Esophagus muscularis mucosa (tissue), 4 donors: ENCODE measurements around the gene UTF1. TPM values are rescaled to one million over a fixed set of nuclear protein-coding genes. Genes with fewer than 3 reads are reported as not detected.

Source experiments
- DNase-seq: peaks from one replicate; pipeline ENCODE4 v3.0.0-alpha.2; 2017; ENCODE audit errors: extremely low spot score
- H3K27ac ChIP-seq, 4 donors: fragments of 200-600 bp; sonication (generic); replicated peaks in 1 of 4; 1 replicate in 3 of 4; 2 replicates in 1 of 4; pipeline ENCODE4 v1.5.1; 2016 to 2019; ENCODE audit warnings: mild to moderate bottlenecking in 1 of 4
- H3K27me3 ChIP-seq, 4 donors: fragments of 200-600 bp; sonication (generic); one replicate each; pipeline versions ENCODE4 v1.5.1 to v1.6.0; 2016 to 2019
- H3K36me3 ChIP-seq, 4 donors: fragments of 200-600 bp; sonication (generic); one replicate each; pipeline ENCODE4 v1.5.1; 2016 to 2019
- H3K4me1 ChIP-seq, 4 donors: fragments of 200-600 bp; sonication (generic); one replicate each; pipeline ENCODE4 v1.5.1; 2016 to 2019
- H3K4me3 ChIP-seq, 4 donors: fragments of 200-600 bp; sonication (generic); 1 replicate in 2 of 4; 2 replicates in 2 of 4; pipeline ENCODE4 v1.5.1; 2016 to 2019; ENCODE audit warnings: mild to moderate bottlenecking in 4 of 4, moderate library complexity in 1 of 4
- H3K9me3 ChIP-seq, 4 donors: fragments of 200-600 bp; sonication (generic); 1 replicate in 3 of 4; 2 replicates in 1 of 4; pipeline ENCODE4 v1.5.1; 2016 to 2019
- EP300 ChIP-seq: sonication (generic); formaldehyde crosslinking; IDR thresholded peaks from one replicate; pipeline ENCODE4 v1.6.1; 2017; ENCODE audit warnings: antibody characterized with exemption
- POLR2A ChIP-seq: fragments of 450-650 bp; IDR thresholded peaks from one replicate; pipeline ENCODE4 v1.6.1; 2017; ENCODE audit warnings: antibody characterized with exemption, moderate library complexity, mild to moderate bottlenecking, low read depth
- POLR2AphosphoS5 ChIP-seq, 2 donors: sonication (generic); formaldehyde crosslinking; IDR thresholded peaks; one replicate each; pipeline ENCODE4 v1.6.1; 2017; ENCODE audit warnings: antibody characterized with exemption in 2 of 2
- WGBS: methylation state at CpG from one replicate; pipeline ENCODE4 v1.1.5; 2018; 5-methylcytosine and 5-hydroxymethylcytosine counted together
- intact Hi-C: fragments of 100-400 bp; cut with DNase I; formaldehyde crosslinking; loops from one replicate; pipeline ENCODE4 v1.15.1; 2023
- total RNA-seq, 4 donors: library from RNA; depleted of rRNA; stranded (reverse); fragments of >200 nt; gene quantifications; one replicate each; pipeline versions ENCODE4 v1.1.0 to v1.2.1, GENCODE V29; 2016
- TF ChIP-seq, protein P1 (sequence below), 3 experiments: fragments of 200-600 bp in 2 of 3; fragments of 450-650 bp in 1 of 3; sonication (generic) in 2 of 3; IDR thresholded peaks; one replicate each; pipeline ENCODE4 v1.5.1; 2017 to 2019; ENCODE audit warnings: antibody characterized with exemption in 3 of 3, mild to moderate bottlenecking in 2 of 3, moderate library complexity in 1 of 3

Gene UTF1
- total RNA-seq, 4 donors from 2014 or later = not detected

DNA sequence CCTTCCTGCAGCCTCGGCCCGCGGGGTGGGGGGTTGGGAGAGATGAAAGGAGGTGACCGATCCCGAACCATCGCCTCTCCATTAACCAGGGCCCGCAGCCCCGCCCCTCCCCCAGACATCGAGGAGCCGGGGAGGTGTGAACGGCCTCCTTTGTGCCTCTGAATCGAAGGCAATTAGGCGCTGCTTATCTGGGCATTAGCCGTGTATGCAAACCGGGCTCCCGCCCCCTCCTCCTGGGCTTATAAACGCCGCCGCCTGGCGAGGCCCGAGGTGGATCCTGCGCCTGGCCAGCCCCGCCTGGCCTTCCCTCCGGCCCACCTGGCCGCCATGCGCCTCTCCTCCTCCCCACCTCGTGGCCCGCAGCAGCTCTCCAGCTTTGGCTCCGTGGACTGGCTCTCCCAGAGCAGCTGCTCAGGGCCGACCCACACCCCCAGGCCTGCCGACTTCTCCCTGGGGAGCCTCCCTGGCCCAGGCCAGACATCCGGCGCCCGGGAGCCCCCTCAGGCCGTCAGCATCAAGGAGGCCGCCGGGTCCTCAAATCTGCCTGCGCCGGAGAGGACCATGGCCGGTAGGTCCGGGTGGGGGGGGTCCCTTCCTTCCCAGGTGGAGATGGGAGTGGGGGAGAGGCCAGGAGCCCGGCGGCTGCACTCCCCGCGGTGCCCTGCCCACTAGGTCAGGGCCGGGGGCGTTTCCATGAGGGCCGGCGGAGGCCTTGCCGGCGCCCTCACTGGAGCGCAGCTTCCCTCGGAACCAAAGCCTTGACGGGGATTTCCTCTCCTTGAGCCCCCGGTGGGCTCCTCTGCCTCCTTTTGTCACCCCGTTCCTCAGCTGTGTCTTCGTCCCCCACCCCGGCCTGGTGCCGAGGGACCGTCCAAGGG lies 7.8 kb downstream of the UTF1 start, which contains the start of gene VENTX:
VENTX (plus strand) TSS at position 268 of the 878 bp plus-strand sequence; CDS start at position 328, 60 bp downstream.
- peak within 1 kb of the TSS; percentile 28 to 42 (median 36) for H3K4me3 ChIP-seq
- WGBS = 7% methylated on average over 13 of the region's 60 CpGs
- H3K27me3 ChIP-seq = peaks cover 0 to 98% (median 32%) of the 10 kb centered on the region in 4 donors
- peaks cover 6 to 35% (median 31%) of the 10 kb centered on the region in 4 donors for H3K4me1 ChIP-seq
- H3K36me3 ChIP-seq = no peaks in the 10 kb centered on the region
- no peaks in the 10 kb centered on the region for H3K9me3 ChIP-seq
- H3K27ac ChIP-seq = no peak within 1 kb of the TSS
- no peak for TF ChIP-seq POLR2A
- TF ChIP-seq, protein P1, sequence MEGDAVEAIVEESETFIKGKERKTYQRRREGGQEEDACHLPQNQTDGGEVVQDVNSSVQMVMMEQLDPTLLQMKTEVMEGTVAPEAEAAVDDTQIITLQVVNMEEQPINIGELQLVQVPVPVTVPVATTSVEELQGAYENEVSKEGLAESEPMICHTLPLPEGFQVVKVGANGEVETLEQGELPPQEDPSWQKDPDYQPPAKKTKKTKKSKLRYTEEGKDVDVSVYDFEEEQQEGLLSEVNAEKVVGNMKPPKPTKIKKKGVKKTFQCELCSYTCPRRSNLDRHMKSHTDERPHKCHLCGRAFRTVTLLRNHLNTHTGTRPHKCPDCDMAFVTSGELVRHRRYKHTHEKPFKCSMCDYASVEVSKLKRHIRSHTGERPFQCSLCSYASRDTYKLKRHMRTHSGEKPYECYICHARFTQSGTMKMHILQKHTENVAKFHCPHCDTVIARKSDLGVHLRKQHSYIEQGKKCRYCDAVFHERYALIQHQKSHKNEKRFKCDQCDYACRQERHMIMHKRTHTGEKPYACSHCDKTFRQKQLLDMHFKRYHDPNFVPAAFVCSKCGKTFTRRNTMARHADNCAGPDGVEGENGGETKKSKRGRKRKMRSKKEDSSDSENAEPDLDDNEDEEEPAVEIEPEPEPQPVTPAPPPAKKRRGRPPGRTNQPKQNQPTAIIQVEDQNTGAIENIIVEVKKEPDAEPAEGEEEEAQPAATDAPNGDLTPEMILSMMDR (IDR thresholded peaks at IDR 0.05) = no peak
- TF ChIP-seq POLR2AphosphoS5 (IDR thresholded peaks at IDR 0.05) = no peak
- no peak for TF ChIP-seq EP300
- intact Hi-C loops = no loop called here
- no peak for DNase-seq

DNA sequence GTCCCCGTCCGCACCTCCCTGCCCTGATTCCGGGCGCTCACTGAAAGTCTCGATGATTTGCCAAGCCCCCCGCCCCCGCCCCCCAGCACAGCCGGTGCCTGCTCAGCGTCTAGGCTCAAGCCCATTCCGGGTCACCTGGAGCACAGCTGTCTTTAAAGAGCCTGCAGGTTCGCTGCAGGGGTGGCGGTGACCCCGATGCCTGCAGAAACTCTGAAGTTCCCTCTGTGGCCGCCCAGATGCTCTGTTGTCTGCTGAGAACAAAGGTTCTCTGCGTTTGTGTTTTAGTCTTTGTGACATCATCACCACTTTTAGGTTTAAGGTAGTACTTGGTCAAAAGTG lies 8.4 kb downstream of the UTF1 start:
- Histone ChIP-seq H3K9me3 (no peaks in the 10 kb centered on the region), H3K4me1 (peaks cover 6 to 35% (median 31%) of the 10 kb centered on the region in 4 donors), H3K27me3 (peaks cover 0 to 98% (median 31%) of the 10 kb centered on the region in 4 donors), H3K27ac (no peak overlapping the region), H3K4me3 (no peak overlapping the region), H3K36me3 (no peaks in the 10 kb centered on the region)
- no peak for TF ChIP-seq POLR2A
- TF ChIP-seq, protein P1 (IDR thresholded peaks at IDR 0.05) = no peak
- no peak for TF ChIP-seq EP300
- TF ChIP-seq POLR2AphosphoS5 (IDR thresholded peaks at IDR 0.05) = no peak
- DNase-seq = no peak
- 35% methylated on average over 5 of the region's 15 CpGs for WGBS
- intact Hi-C loops = no loop called here

DNA sequence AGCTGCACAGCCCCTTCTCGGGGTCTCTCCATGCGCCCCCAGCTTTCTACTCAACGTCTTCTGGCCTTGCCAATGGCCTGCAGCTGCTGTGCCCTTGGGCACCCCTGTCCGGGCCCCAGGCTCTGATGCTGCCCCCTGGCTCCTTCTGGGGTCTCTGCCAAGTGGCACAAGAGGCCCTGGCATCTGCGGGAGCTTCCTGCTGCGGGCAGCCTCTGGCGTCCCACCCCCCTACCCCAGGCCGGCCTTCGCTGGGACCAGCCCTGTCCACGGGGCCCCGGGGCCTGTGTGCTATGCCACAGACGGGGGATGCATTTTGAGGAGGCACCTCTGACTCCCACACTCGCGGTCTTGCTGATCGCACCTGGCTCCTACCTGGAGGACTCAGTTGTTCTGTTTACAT lies 10.0 kb downstream of the UTF1 start:
- no peak for DNase-seq
- H3K36me3 ChIP-seq = no peaks in the 10 kb centered on the region
- no peaks in the 10 kb centered on the region for H3K9me3 ChIP-seq
- intact Hi-C loops = no loop called here
- 91% methylated on average over 14 of the region's 15 CpGs for WGBS
- peaks cover 0 to 99% (median 31%) of the 10 kb centered on the region in 4 donors for H3K27me3 ChIP-seq
- peaks cover 6 to 35% (median 31%) of the 10 kb centered on the region in 4 donors for H3K4me1 ChIP-seq
- TF ChIP-seq EP300 (no peak), POLR2A (no peak), POLR2AphosphoS5 (IDR thresholded peaks at IDR 0.05) (no peak)
- TF ChIP-seq, protein P1 (IDR thresholded peaks at IDR 0.05) = no peak
- no peak overlapping the region for H3K4me3 ChIP-seq
- H3K27ac ChIP-seq = no peak overlapping the region

DNA sequence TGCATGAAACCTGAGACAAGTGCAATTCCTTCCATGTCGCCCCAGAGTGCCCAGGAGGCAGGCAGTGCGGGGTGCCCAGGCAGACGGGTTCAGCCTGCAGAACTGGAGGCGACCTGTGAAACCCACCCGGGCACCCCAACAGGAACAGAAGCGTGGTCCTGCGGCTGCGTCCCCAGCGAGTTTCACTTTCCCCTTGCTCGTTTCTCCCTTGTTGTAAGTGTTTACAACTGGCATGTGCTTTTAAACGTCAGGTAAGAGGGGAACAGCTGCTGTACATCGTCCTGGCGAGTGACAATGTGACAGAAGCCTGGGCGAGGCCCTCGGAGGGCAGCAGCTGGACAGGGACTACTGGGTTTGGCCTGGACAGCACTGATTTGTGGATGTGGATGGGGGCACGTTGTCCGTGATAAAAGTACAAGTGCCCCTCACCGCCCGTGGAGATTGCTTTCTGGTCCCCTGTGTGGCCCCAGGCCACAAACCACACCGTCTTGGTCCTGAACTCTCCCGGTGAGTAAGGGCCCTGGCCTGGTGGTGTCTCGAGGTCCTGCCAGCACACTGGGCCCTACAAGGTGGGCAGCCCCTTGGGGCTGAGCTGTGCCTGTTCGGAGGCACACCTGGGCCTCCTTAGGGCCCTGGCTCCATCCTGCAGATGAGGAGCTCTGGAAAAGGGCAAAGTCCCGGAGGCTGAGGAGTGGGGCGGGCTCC lies 11.6 kb downstream of the UTF1 start:
- no peaks in the 10 kb centered on the region for H3K36me3 ChIP-seq
- intact Hi-C loops = no loop called here
- WGBS = 64% methylated on average over 10 of the region's 25 CpGs
- peaks cover 0 to 99% (median 19%) of the 10 kb centered on the region in 4 donors for H3K27me3 ChIP-seq
- H3K4me3 ChIP-seq = peak overlapping the region in 1 of 4 donors; percentile 32
- H3K27ac ChIP-seq = no peak overlapping the region
- H3K9me3 ChIP-seq = no peaks in the 10 kb centered on the region
- peaks cover 6 to 19% (median 15%) of the 10 kb centered on the region in 4 donors for H3K4me1 ChIP-seq
- no peak for DNase-seq
- TF ChIP-seq POLR2A (no peak), POLR2AphosphoS5 (IDR thresholded peaks at IDR 0.05) (no peak), EP300 (no peak)
- TF ChIP-seq, protein P1 (IDR thresholded peaks at IDR 0.05) = no peak
